ENCODE measurements around the gene NKX6-2. TPM values are rescaled to one million over a fixed set of nuclear protein-coding genes. Genes with fewer than 3 reads are reported as not detected.
"Not testable (repeated sequence)": the region's sequence is repeated elsewhere in the genome, so short reads cannot be mapped to it uniquely, and the experiment has no call there.

NKX6-2 gene
- total RNA-seq, 2 donors from 2014 or later = not detected

DNA sequence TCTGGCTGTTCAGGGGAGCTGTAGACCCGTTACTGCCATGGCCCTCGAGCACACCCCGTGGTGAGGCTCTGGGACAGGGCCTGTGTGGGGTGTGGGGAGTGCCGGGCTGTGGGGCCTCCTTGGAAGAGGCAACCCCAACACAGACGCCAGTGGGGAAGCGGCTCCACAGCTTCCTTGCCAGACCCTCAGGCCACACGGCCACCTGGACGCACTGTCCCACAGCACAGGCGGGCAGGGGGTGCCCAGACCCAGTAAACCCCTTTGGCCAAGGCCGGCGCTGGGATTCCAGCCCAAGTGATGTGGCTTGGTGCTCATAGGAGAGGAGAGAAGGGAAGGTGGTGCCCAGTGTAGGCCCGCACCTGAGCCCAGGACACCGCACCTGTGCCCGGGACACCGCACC lies 12.9 kb upstream of the NKX6-2 start:
- Mint-ChIP-seq H3K4me1 (no peaks in the 10 kb centered on the region), H3K4me3 (no peak overlapping the region), H3K27me3 (peaks cover 5% of the 10 kb centered on the region), H3K27ac (no peak overlapping the region), H3K36me3 (ENCODE audit: low read depth) (no peaks in the 10 kb centered on the region)
- ATAC-seq = no peak
- H3K9me3 ChIP-seq (ENCODE audit: control insufficient read depth, low read length, poor library complexity, severe bottlenecking) = no peaks in the 10 kb centered on the region
- DNase-seq = no peak

DNA sequence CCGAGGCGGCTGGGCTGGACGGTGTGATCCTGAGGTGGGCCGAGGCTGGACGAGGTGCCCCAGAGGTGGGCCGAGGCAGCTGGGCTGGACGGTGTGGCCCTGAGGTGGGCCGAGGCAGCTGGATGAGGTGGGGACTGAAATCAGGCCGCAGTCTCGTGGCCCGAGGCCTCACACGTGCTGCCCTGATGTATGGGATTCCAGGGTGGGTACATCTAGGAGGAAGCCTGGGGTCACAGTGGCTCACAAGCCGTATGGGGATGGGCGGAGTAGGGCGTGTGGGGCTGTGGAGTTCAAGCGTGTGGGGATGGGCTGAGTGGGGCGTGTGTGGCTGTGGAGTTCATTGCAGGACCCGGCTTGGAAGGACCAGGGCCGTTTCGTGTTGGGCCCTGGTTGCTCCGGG lies 12.5 kb upstream of the NKX6-2 start:
- no peaks in the 10 kb centered on the region for H3K4me1 Mint-ChIP-seq
- no peak overlapping the region for H3K27ac Mint-ChIP-seq
- H3K27me3 Mint-ChIP-seq = peaks cover 2% of the 10 kb centered on the region
- H3K36me3 Mint-ChIP-seq (ENCODE audit: low read depth) = no peaks in the 10 kb centered on the region
- ATAC-seq (no peak), DNase-seq (no peak)
- H3K4me3 Mint-ChIP-seq = no peak overlapping the region
- H3K9me3 ChIP-seq (ENCODE audit: control insufficient read depth, low read length, poor library complexity, severe bottlenecking) = no peaks in the 10 kb centered on the region

DNA sequence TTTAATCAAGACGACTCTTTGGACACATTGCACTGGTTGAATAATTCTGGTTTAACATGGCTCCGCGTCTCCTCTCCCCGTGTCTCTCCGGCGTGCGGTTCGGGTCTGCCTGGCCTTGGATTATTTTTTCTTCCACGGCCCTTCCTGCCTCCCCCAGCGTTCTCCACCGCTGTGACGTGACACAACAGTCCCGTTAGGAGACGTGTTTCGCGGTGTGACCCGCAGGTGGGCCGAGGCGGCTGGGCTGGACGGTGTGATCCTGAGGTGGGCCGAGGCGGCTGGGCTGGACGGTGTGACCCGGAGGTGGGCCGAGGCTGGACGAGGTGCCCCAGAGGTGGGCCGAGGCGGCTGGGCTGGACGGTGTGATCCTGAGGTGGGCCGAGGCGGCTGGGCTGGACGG lies 12.0 kb upstream of the NKX6-2 start:
- ATAC-seq; DNase-seq; H3K27me3 Mint-ChIP-seq; H3K27ac Mint-ChIP-seq; H3K9me3 ChIP-seq (ENCODE audit: control insufficient read depth, low read length, poor library complexity, severe bottlenecking); H3K36me3 Mint-ChIP-seq (ENCODE audit: low read depth); H3K4me1 Mint-ChIP-seq; H3K4me3 Mint-ChIP-seq: not testable (repeated sequence)

DNA sequence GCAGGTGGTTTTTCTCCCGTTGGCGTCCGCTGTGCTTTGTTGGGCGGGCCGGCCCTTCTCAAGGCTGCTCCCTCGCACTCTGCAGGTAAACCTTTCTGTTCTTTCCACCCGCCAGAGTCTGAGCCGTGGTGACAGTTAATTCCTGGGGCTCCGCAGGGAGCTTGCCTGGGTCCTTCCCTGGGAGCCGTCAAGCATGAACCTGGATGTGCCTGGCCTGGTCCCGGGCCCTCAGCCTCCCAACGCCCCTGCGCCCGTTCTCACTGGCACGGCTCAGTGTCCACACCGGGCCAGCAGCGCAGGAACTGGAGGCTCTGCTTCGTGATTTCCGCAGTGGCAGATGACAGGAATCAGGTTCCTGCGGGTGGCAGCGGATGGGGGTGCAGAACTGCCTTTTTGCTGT lies 10.9 kb upstream of the NKX6-2 start:
- Mint-ChIP-seq H3K36me3 (ENCODE audit: low read depth) (no peaks in the 10 kb centered on the region), H3K27me3 (no peaks in the 10 kb centered on the region), H3K27ac (no peak overlapping the region), H3K4me3 (no peak overlapping the region), H3K4me1 (no peaks in the 10 kb centered on the region)
- DNase-seq = peak in 1 of 3 donors; percentile 2
- H3K9me3 ChIP-seq (ENCODE audit: control insufficient read depth, low read length, poor library complexity, severe bottlenecking) = no peaks in the 10 kb centered on the region
- ATAC-seq = no peak

DNA sequence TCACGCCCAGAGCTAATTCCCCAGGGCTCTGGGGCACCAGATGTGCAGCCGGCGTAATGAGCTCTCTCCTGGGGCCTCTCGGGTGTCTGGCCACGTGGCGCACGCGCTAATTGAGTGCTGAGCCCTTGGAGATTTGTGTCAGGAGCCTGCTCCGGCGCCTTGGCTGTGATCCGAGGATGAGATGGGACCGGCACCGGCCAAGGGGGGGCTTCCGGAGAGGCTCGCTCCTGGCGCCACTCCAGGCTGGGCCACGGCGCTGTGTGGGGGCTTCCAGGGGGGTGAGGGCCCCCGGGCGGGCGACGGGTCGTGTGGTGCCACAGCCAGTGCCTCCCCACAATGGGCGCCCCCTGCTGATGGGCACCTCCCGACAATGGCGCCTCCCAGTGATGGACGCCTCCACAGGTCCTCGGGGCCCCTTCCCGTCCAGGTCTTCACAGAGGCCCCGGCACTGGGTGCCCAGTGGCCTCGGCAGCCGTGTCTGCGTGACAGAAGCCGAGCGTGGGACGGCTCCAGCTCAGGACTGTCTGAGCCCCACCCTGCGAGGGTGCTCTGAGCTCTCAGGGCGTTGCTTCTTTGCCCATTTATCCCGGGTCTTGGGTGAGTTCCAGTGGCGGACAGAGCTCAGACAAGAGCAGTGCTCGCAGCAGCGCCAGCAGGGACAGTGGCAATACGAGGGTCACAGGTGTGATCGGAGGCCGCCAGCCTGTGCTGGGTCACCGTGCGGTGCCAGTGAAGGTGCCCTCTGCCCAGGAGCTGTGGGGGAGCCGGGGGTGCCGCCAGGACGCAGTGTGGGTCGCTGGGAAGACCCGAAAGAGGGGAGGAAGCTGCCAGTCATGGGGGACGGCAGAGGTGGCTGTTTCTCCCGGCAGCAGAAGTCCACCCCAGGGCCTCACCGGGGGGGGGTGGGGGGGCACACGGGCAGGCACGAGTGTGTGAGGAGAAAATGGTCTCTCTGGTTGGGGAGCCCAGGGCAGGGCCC lies 8.2 kb upstream of the NKX6-2 start:
- DNase-seq (no peak), ATAC-seq (no peak)
- Mint-ChIP-seq H3K36me3 (ENCODE audit: low read depth) (no peaks in the 10 kb centered on the region), H3K4me3 (no peak overlapping the region), H3K27ac (no peak overlapping the region), H3K27me3 (no peaks in the 10 kb centered on the region), H3K4me1 (no peaks in the 10 kb centered on the region)
- H3K9me3 ChIP-seq (ENCODE audit: control insufficient read depth, low read length, poor library complexity, severe bottlenecking) = no peaks in the 10 kb centered on the region

DNA sequence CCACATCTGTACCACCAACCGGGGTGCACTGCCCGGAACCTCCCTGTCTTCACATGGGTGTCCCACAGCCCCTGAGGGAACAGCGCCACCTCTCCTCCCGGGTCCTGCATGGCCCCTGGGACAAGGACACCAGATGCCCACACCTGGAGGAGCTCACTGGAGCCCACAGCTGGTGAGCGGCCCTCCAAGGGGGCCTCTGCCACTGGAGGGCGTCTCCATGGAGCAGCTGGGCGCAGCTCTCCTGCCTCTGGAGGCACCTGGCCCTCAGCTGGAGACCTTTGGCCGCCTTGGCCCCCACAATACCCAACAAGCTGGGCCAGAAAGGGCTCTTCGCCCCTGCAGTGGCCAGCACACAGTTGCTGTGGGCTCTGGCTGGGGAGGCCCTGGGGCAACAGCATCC lies 7.3 kb upstream of the NKX6-2 start:
- Mint-ChIP-seq H3K36me3 (ENCODE audit: low read depth) (no peaks in the 10 kb centered on the region), H3K4me1 (no peaks in the 10 kb centered on the region), H3K4me3 (no peak overlapping the region), H3K27ac (no peak overlapping the region), H3K27me3 (no peaks in the 10 kb centered on the region)
- ATAC-seq (no peak), DNase-seq (no peak)
- no peaks in the 10 kb centered on the region for H3K9me3 ChIP-seq (ENCODE audit: control insufficient read depth, low read length, poor library complexity, severe bottlenecking)

DNA sequence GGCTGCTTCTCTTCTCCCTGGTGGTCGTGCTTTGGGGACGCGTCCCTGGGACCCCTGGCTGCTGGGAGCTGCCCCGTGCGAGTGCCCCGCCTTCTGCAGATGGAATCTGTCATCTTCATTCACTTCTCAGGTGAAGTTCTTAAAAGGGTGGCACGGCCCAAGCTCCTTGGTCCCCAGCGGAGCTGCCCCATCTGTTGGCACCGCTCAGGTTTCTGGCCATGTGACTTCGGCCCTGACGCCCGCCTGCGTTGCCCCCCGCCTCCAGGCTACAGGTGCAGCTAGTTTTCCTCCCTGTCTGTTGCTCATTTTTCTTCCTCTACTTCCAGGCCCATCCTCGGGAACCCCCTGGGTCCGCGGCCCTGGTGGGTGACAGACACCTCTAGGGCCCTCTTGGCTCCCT lies 6.8 kb upstream of the NKX6-2 start:
- DNase-seq (no peak), ATAC-seq (no peak)
- no peak overlapping the region for H3K4me3 Mint-ChIP-seq
- H3K27me3 Mint-ChIP-seq = no peaks in the 10 kb centered on the region
- H3K4me1 Mint-ChIP-seq = no peaks in the 10 kb centered on the region
- no peaks in the 10 kb centered on the region for H3K9me3 ChIP-seq (ENCODE audit: control insufficient read depth, low read length, poor library complexity, severe bottlenecking)
- no peak overlapping the region for H3K27ac Mint-ChIP-seq
- H3K36me3 Mint-ChIP-seq (ENCODE audit: low read depth) = no peaks in the 10 kb centered on the region

DNA sequence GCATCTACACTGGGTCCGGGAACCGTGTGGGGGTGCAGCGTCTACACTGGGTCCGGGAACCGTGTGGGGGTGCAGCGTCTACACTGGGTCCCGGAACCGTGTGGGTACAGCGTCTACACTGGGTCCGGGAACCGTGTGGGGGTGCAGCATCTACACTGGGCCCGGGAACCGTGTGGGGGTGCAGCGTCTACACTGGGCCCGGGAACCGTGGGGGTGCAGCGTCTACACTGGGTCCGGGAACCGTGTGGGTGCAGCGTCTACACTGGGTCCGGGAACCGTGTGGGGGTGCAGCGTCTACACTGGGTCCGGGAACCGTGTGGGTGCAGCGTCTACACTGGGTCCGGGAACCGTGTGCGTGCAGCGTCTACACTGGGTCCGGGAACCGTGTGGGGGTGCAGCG lies 6.2 kb upstream of the NKX6-2 start:
- not testable (repeated sequence) for DNase-seq; H3K36me3 Mint-ChIP-seq (ENCODE audit: low read depth); H3K27ac Mint-ChIP-seq; H3K4me1 Mint-ChIP-seq; H3K27me3 Mint-ChIP-seq; H3K9me3 ChIP-seq (ENCODE audit: control insufficient read depth, low read length, poor library complexity, severe bottlenecking); H3K4me3 Mint-ChIP-seq; ATAC-seq

DNA sequence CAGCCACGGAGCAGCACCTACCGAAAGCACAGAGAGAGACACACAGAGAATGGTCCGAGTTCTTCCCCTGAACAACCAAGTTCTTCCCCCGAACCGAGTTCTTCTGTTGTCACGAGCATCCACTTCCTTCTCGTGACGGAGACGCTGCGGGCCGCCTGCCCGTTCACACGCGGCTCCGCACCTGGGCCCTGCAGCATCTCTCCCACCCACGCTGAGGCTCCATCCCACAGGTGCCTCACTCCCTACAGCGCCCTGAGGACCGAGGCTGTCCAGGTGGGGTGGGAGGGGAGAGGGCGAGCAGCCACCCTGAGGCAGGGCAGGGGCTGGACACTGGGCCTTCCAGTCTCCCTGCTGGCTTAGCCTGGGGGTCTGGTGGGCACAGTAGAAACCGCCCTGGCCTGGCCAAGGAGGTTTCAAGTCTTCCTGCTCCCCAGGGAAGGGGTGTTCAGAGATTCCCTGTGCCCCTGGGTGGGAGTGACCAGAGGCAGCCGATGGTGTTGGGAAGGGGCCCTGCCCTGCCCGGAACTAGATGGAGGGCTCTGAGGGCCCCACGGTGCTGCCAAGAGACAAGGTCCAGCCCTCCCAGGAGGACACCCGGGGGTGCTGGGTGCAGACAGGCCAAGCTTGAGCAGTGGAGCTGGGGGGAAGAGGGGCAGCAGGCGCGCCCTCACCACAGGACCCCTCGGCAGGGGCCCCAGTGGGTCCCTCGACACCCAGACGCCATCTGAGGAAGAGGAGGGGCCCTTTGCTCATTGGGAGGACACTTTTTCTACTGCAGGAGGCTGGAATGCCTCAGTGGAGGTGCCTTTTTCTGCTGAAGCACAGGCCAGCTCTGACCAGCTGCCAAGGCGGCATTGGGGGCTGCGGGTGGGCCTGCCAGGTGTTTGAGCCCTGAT lies 5.2 kb upstream of the NKX6-2 start:
- Mint-ChIP-seq H3K36me3 (ENCODE audit: low read depth) (no peaks in the 10 kb centered on the region), H3K4me3 (no peak overlapping the region), H3K27me3 (no peaks in the 10 kb centered on the region), H3K4me1 (no peaks in the 10 kb centered on the region), H3K27ac (no peak overlapping the region)
- ATAC-seq = no peak
- DNase-seq = no peak
- no peaks in the 10 kb centered on the region for H3K9me3 ChIP-seq (ENCODE audit: control insufficient read depth, low read length, poor library complexity, severe bottlenecking)

DNA sequence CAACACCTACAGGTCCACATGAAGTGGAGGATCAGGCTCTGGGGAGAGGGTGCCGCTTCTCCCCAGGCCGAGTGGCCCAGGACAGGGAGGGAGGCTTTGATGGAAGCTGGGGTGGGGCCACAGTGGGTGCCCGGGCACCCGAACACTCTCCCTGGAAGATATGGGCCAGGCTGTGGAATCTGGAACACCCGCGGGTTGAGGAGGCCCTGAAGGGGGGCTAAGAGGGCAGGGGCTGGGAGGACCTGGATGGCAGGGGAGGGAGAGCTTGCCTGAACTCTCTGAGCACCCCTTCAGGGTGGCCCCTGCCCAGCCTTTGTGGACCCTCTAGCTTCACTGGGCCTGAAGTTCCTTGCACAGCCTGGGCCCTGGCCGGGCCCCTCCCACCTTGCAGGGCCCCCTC lies 4.5 kb upstream of the NKX6-2 start:
- Mint-ChIP-seq H3K27ac (no peak overlapping the region), H3K27me3 (no peaks in the 10 kb centered on the region), H3K36me3 (ENCODE audit: low read depth) (no peaks in the 10 kb centered on the region), H3K4me3 (no peak overlapping the region), H3K4me1 (no peaks in the 10 kb centered on the region)
- no peak for ATAC-seq
- no peaks in the 10 kb centered on the region for H3K9me3 ChIP-seq (ENCODE audit: control insufficient read depth, low read length, poor library complexity, severe bottlenecking)
- DNase-seq = no peak

DNA sequence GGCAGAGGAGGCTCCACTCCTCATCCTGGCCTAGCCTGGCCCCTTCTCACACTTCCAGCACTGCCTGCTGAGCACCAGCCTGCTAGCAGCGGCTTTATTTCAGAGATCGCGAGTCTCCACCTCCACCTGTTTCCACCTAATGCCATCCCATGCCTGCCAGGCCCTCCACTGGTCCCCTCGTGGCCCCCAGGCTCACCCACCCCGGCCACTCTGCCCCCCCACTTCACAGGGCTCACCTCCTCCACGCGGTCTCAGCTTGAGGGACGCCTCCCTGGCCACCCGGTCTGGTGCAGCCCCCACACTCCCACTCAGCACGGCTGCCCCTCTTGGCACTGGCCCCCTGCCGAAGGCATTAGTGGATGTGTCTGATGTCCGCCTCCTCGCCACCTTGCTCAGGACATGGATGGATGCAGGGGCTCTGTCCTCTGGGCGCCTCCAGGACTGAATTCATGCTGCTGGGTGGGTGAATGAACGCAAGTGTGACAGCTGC lies 3.8 kb upstream of the NKX6-2 start:
- Mint-ChIP-seq H3K4me3 (no peak overlapping the region), H3K27me3 (no peaks in the 10 kb centered on the region), H3K4me1 (no peaks in the 10 kb centered on the region), H3K36me3 (ENCODE audit: low read depth) (no peaks in the 10 kb centered on the region), H3K27ac (no peak overlapping the region)
- DNase-seq = no peak
- H3K9me3 ChIP-seq (ENCODE audit: control insufficient read depth, low read length, poor library complexity, severe bottlenecking) = no peaks in the 10 kb centered on the region
- no peak for ATAC-seq

DNA sequence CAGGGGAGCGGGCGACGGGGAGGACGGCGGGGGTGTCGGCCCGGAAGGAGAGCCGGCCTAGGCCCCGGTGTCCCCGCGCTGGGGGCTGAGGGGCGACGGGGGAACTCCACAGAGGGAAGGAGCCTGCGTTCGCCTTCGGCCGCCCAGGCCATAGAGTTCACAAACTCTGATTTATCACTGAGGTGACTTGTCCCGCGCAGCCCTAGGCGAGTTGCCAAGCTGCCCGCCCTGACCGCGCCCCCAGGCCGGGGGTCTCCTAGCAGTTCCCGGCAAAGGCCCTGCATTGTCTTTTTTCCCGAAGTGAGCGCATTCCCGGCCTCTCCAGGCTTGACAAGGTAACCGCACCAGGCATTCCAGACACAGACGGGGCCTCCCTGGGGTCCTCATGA lies 2.9 kb upstream of the NKX6-2 start:
- H3K9me3 ChIP-seq (ENCODE audit: control insufficient read depth, low read length, poor library complexity, severe bottlenecking) = no peaks in the 10 kb centered on the region
- H3K27me3 Mint-ChIP-seq = no peaks in the 10 kb centered on the region
- DNase-seq = no peak
- no peak overlapping the region for H3K27ac Mint-ChIP-seq
- no peaks in the 10 kb centered on the region for H3K4me1 Mint-ChIP-seq
- no peak overlapping the region for H3K4me3 Mint-ChIP-seq
- H3K36me3 Mint-ChIP-seq (ENCODE audit: low read depth) = no peaks in the 10 kb centered on the region
- no peak for ATAC-seq

DNA sequence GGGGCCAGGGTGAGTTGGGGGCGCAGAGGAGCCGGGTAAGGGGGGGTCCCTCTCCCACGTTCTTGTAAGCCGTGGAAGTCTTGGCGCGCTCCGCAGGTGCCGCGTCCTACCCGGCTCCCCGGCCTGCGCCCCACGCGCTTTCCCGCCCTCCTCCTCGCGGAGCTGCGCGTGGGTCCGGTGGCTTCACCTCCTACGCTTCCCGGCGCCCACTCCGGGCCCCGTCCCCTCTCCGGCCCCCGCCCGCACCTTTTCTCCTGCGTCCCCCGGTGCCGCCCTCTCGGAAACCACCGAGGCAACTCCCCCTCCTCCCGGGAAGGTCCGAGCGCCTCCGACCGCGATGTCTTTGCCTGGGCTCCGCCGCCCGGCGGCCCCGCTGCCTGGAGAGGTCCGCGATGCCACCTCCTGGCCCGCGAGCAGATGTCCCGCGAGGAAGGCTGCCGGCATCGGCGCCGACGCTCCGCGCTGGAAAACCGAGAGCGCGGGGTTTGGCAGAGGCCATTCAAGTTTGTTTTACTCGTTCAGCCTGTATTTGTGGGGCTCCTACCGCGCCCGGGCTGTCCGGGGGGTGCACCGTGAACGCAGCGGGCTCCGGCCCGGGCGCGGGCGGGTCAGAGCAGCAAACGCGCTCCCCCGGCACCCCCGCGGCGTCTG lies 2.4 kb upstream of the NKX6-2 start:
- no peaks in the 10 kb centered on the region for H3K36me3 Mint-ChIP-seq (ENCODE audit: low read depth)
- ATAC-seq = no peak
- no peaks in the 10 kb centered on the region for H3K4me1 Mint-ChIP-seq
- peaks cover 4% of the 10 kb centered on the region for H3K27me3 Mint-ChIP-seq
- no peak for DNase-seq
- no peak overlapping the region for H3K27ac Mint-ChIP-seq
- H3K4me3 Mint-ChIP-seq = no peak overlapping the region
- H3K9me3 ChIP-seq (ENCODE audit: control insufficient read depth, low read length, poor library complexity, severe bottlenecking) = no peaks in the 10 kb centered on the region

Data from T-helper 17 cell (primary cell).